Muscle layer of duodenum (tissue), 2 donors: ENCODE measurements around the gene PEX14.

Experiments
- H3K27ac ChIP-seq: one replicate; pipeline ENCODE4 v1.7.0; 2013; ENCODE audit warnings: mild to moderate bottlenecking, low read length
- H3K27me3 ChIP-seq: one replicate; pipeline ENCODE4 v1.7.0; 2013; ENCODE audit warnings: low read depth, mild to moderate bottlenecking, control low read depth, low read length
- H3K36me3 ChIP-seq, 2 donors: one replicate each; pipeline ENCODE4 v1.7.0; 2013; ENCODE audit warnings: low read length in 2 of 2, control low read depth in 1 of 2, mild to moderate bottlenecking in 1 of 2; ENCODE audit not compliant: insufficient read depth in 2 of 2, control insufficient read depth in 1 of 2
- H3K4me1 ChIP-seq, 2 donors: one replicate each; pipeline ENCODE4 v1.7.0; 2013; ENCODE audit warnings: low read length in 2 of 2, mild to moderate bottlenecking in 2 of 2, control low read depth in 1 of 2, moderate library complexity in 1 of 2; ENCODE audit not compliant: insufficient read depth in 2 of 2, control insufficient read depth in 1 of 2
- H3K4me3 ChIP-seq, 2 donors: one replicate each; pipeline ENCODE4 v1.7.0; 2013; ENCODE audit warnings: low read length in 2 of 2, low read depth in 1 of 2, mild to moderate bottlenecking in 1 of 2
- H3K9me3 ChIP-seq, 2 donors: one replicate each; pipeline ENCODE4 v1.7.0; 2013; ENCODE audit warnings: low read length in 2 of 2, control low read depth in 1 of 2, mild to moderate bottlenecking in 1 of 2; ENCODE audit not compliant: control insufficient read depth in 1 of 2
- donor health status: healthy.

Gene PEX14

DNA sequence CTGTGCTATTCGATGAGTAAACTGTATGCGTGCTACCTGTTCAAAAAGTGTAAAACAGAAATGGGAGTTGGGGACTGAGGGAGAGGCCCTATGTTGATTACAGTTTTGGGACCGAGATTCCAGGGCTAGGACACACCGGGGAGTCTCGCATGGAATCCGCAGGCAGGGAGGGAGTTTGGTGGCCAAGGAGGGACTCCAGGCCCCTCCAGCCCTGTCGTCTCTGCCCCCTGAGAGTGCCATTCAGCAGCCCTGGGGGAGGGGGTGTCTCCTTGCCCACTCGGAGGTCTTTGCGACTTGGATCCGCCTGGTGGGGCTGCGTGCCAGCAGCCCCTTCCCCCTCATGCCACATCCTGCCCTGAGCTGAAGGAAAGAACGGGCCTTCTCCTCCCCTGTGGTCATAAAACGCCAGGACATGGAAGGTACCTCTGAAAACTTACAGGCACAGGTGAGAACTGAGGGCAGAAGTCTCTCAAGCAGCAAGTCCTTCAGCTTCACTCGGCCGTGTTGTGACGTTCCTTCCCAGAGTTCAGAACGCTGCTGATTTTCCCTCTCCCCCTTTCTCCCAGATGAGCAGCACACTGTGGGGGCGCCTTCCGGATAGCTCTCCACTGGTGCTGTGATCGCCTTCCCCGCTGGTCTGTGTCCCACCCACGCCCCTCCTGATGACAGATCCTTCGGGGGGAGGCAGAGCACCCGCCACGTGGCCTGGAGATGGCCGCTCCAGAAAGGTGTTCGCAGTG is 141.4 kb downstream of the PEX14 start:
- Histone ChIP-seq H3K27me3 (no peaks in the 10 kb centered on the region), H3K27ac (no peak overlapping the region), H3K9me3 (no peaks in the 10 kb centered on the region), H3K4me3 (no peak overlapping the region), H3K36me3 (peaks cover 0 to 10% of the 10 kb centered on the region in 2 donors), H3K4me1 (no peaks in the 10 kb centered on the region)

DNA sequence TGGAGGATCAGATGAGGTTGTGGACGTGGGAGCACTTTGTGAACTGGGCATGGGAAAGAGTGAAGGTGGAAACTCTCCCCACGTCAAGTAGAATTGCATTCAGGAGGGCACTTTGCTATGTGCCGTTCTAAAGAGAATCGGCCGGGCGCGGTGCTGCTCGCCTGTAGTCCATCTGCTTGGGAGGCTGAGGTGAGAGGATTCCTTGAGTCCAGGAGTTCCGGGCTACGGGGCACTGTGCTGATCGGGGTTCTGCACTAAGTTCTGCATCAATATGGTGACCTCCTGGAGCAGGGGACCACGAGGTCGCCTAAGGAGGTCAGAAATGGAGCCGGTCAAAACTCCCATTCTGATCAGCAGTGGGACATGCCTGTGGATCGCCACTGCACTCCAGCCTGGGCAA is 141.9 kb downstream of the PEX14 start:
- H3K4me1 ChIP-seq, result no peaks in the 10 kb centered on the region
- H3K4me3 ChIP-seq, result no peak overlapping the region
- peaks cover 0 to 10% of the 10 kb centered on the region in 2 donors for H3K36me3 ChIP-seq
- no peaks in the 10 kb centered on the region for H3K27me3 ChIP-seq
- no peaks in the 10 kb centered on the region for H3K9me3 ChIP-seq
- H3K27ac ChIP-seq, result no peak overlapping the region

DNA sequence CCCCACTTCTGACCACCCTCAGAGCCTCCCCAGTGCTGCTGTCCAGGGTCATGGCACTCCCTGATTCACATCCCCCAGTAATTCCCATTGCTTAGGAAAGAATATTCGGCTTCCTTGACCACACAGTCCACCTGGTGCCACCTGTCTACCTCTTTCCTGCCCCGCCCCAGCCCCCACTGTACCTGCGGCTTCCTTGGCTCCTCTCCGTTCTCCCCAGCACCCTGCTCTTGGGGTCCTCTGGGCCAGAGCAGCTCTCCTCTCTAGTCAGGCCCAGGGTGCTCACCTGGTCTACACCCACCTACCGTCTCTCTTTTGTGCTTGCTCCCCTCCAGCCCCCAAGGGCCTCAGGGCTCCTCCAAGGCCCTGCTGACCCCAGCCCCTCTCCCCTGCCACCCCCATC is 142.6 kb downstream of the PEX14 start:
- H3K4me1 ChIP-seq, result no peaks in the 10 kb centered on the region

GRCh38 chr1:10617931-10618885 is 143.5 kb downstream of the PEX14 start:
- Histone ChIP-seq H3K27ac (no peak overlapping the region), H3K27me3 (no peaks in the 10 kb centered on the region), H3K4me1 (no peaks in the 10 kb centered on the region), H3K36me3 (peaks cover 7 to 14% of the 10 kb centered on the region in 2 donors), H3K9me3 (no peaks in the 10 kb centered on the region), H3K4me3 (no peak overlapping the region)

More for the DNA sequence above, 142.6 kb downstream of the PEX14 start:
- Histone ChIP-seq H3K27me3 (no peaks in the 10 kb centered on the region), H3K36me3 (peaks cover 0 to 14% of the 10 kb centered on the region in 2 donors), H3K27ac (no peak overlapping the region), H3K4me3 (no peak overlapping the region), H3K9me3 (no peaks in the 10 kb centered on the region)

DNA sequence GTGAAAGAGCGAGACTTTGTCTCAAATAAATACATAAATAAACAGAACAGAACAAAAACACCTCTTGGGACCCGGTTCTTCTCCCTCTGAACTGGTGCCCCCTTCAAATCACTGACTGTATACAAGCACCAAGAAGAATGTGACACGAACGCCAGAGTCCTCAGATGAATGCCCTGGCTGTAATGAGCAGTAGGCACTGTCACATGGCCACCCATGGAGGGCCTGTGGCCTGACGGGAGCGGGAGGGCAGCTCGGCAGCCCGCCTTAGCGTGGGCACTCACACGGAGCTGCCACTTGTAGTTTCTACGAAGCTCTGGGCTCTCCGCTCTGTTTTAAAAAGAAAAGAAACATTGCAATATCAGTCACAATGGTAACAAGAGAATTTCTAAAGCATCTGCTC is 146.0 kb downstream of the PEX14 start:
- Histone ChIP-seq H3K4me1 (no peaks in the 10 kb centered on the region), H3K36me3 (peaks cover 14 to 32% of the 10 kb centered on the region in 2 donors), H3K27ac (no peak overlapping the region)

DNA sequence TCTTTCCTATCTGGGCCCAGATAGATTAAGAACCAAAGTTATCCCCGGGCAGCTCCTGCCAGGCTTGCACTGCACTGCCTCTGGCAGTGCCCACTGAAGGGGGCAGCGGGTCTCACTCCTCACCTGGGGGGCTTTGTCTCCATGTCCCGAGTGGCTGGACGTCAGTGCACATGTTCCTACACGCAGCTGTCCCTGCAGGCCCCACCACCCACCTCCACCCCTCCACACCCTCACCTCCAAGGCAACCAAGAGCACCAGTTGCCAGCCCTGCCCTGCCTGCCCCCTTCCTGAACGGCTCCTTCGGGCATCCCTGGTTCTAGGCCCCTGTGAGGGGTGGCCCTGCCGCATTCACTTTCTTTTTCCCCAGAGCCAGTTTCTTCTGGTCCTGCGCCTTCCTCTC is 147.2 kb downstream of the PEX14 start:
- Histone ChIP-seq H3K9me3 (no peaks in the 10 kb centered on the region), H3K27ac (no peak overlapping the region), H3K4me3 (no peak overlapping the region), H3K4me1 (no peaks in the 10 kb centered on the region), H3K36me3 (peaks cover 14 to 35% of the 10 kb centered on the region in 2 donors), H3K27me3 (no peaks in the 10 kb centered on the region)

More for the DNA sequence above, 146.0 kb downstream of the PEX14 start:
- H3K9me3 ChIP-seq, result no peaks in the 10 kb centered on the region
- H3K27me3 ChIP-seq, result no peaks in the 10 kb centered on the region
- H3K4me3 ChIP-seq, result no peak overlapping the region

DNA sequence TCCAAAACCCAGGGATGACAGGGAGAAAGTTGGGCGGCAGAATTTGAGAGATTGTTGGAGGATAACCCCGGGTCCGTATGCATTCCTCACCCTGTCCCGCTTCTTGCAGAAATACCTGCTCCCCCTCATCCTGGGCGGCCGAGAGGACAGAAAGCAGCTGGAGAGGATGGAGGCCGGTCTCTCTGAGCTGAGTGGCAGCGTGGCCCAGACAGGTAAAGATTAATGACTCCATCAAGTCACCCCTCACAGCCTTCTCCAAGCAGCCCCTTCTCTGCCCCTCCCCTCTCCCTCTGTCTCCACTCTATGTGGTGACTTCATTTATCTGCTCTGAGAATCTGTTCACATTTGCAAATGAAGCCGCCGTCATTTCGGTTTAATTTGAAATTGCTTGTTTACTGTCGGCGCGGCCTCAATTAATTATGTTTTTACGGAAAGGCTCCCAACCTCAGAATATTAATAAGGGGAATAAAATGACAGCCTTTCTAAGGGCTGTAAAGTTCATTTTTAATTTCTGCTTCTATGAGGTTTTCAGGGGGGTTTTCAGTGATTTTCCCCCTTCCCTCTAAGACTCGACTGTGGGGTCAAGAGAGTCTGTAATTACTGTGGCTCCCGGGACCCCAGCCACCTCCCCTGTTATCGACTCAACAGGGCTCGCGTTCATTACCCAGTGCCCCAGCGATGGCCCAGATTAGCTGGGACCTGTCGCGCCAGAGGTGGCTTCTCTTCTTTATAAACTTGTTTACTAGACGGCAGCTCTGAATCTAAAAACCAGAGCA is 148.3 kb downstream of the PEX14 start:
- Histone ChIP-seq H3K4me3 (no peak overlapping the region), H3K9me3 (no peaks in the 10 kb centered on the region), H3K36me3 (peaks cover 14 to 30% of the 10 kb centered on the region in 2 donors), H3K4me1 (no peaks in the 10 kb centered on the region), H3K27me3 (no peaks in the 10 kb centered on the region), H3K27ac (no peak overlapping the region)

- Histone ChIP-seq H3K27me3 (no peaks in the 10 kb centered on the region), H3K27ac (no peak overlapping the region), H3K36me3 (peaks cover 14 to 25% of the 10 kb centered on the region in 2 donors), H3K4me3 (no peak overlapping the region), H3K4me1 (peaks cover 0 to 1% of the 10 kb centered on the region in 2 donors), H3K9me3 (no peaks in the 10 kb centered on the region)
Observed at GRCh38 chr1:10623686-10624145, 149.0 kb downstream of the PEX14 start.

DNA sequence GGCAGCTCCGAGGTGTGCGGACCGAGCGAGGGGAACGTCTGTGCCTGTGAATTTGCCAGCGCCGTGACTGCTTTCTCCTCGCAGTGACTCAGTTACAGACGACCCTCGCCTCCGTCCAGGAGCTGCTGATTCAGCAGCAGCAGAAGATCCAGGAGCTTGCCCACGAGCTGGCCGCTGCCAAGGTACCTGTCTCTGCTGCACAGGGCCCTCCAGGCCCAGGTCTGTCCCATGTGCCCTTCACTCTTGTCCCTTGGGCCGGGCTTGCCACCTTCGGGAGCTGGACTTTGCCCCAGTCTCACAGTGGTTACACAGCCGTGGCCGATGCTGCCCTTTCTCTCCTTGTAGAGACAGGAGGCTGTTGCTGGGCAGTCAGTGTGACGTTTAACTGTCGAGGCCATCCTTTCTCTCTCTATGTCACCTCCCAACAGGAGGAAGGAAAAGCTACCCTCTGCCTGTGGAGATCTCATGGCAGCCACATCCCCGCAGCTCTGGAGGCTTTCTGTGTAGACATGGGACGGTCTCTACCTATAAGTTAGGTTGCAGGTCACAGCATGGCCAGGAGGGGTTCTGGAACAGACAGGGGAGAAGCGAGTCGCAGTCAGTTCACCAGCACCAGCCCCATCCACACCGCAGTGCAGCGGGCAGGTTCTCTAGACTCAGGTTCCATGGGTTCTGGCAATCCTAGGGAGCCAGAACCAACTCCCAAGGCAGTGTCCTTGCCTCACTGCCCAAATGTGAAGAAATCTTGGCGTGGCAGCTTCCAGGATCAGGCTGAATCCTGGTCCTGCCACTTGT is 149.7 kb downstream of the PEX14 start:
- Histone ChIP-seq H3K9me3 (no peaks in the 10 kb centered on the region), H3K27me3 (no peaks in the 10 kb centered on the region), H3K4me3 (no peak overlapping the region), H3K36me3 (peaks cover 14 to 26% of the 10 kb centered on the region in 2 donors), H3K27ac (no peak overlapping the region), H3K4me1 (peaks cover 0 to 7% of the 10 kb centered on the region in 2 donors)

- Histone ChIP-seq H3K27me3 (no peaks in the 10 kb centered on the region), H3K36me3 (peaks cover 14 to 32% of the 10 kb centered on the region in 2 donors), H3K4me1 (peaks cover 0 to 7% of the 10 kb centered on the region in 2 donors), H3K9me3 (no peaks in the 10 kb centered on the region), H3K27ac (no peak overlapping the region), H3K4me3 (no peak overlapping the region)
Observed at GRCh38 chr1:10625076-10625475, 150.3 kb downstream of the PEX14 start.
